Ammon's horn (tissue), 1 donor: ENCODE data around the gene RAD50.
A peak's percentile ranks its signal among the peaks of the same experiment; 100 is the strongest.
"Not testable (repeated sequence)": the region's sequence is repeated elsewhere in the genome, so short reads cannot be mapped to it uniquely, and the experiment has no call there.

Experiments used
- DNase-seq: peaks from one replicate; pipeline ENCODE4 v3.0.0-alpha.2; 2016; ENCODE audit warnings: low spot score

The RAD50 gene

DNA sequence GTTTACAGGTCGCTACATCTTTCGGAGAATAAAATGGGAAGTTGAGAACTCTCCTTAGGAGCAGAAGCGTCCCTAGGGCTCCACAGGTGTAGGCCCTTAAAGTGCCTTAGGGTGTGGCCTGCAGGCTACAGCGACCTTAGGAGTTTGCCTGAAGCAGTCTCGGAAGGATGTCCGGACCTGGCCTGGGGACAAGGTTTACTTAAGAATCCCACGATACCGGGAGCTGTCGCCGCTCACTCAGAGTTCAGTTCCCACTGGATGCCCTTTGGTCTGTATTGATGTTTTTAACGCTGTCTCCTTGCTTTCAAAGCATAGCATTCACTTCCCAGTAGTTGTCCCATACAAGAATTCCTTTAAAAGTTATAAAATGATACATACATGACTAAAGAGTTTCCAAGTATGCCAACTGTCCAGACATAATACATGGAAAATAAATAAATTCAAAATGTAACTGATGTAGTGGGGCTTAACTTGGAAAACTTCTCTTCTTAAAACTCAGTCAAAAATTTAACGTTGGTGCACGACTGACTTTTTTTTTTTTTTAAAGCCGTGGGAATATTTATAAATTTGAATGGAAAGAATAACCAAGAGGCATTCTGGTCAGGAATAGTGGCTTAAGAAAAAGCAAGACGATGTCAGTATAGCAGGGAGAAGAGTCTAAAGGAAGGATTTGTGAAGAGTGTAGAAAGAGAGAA, 848 bp downstream of the RAD50 start:
- DNase-seq, result peak; percentile 21

DNA sequence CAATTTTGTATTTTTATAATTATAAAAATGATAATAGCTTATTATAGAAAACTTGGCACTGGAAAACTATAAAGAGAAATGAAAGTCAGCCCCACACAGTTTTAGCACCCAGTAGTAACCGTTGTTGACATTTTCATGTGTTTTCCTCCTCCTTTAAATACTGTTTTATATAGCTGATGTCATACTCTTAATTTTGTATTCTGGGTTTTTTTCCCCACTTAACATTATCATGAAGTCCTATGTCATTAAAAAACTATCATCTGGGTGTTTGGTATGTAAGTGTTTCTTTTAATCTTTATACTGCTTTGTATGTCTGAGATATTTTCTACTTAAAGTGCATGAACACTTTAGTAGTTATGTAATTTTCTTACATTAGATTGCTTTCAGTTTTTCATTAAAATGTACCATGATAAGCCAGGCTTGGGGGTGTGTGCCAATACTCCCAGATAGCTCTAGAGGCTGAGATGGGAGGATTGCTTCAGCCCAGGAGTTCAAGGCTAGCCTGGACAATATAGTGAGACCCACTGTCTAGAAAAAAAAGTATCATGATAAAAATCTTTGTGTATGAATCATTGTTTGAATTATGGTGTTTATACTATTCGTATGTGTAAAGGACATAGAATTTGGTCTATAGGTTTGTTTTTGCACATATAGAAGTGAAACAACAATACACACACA, 2.7 kb downstream of the RAD50 start:
- no peak for DNase-seq

DNA sequence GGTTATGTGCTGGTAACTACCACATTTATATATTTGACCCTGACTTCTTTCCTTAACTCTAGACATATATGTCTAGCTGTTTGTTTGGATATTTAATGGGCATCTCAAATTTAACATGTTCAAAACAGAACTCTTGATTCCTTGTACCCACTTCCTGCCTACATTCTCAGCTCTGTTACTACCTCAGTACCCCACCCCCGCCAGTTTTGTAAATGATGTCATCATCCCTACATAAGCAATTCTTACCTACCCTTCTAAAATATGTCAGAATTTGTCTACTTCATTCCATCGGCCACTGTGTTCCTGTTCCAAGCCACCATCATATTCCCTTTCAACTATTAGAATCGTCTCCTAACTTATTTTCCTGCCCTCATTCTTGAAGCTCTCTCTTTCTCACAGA, 4.8 kb downstream of the RAD50 start:
- DNase-seq, result no peak

DNA sequence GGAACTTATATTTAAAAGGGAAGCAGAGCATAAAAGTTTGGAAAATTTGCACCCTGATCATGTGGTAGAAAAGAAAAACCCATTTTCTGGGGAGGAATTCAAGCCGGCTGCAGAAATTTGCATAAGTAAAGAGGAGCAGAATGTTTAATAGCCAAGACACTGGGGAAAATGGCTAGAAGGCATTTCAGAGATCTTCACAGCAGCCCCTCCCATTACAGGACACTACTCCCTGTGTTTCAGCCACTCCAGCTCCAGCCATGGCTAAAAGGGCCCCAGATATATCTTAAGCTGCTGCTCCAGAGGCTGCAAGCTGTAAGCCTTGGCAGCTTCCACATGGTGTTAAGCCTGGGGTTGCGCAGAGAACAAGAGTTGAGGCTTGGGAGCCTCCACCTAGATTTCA, 7.8 kb downstream of the RAD50 start:
- not testable (repeated sequence) for DNase-seq

DNA sequence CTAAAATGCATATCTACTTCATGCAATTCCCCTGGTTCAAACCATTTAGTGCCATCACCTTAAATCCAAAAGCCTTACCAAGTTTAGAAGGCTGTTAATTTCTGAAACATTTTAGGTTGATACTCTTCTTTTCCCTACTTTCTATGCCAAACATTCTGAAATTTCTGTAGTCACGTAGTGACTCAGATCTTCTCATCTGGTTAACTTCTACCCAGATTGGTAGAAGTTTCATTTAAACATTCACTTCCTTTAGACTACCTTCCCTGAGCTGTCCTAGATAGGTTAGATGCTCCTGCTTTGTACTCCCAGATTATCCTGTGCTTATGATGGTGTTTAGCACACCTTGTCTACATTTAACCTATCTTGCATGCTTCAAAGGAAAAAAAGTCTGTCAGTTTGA, 9.9 kb downstream of the RAD50 start:
- DNase-seq, result no peak

DNA sequence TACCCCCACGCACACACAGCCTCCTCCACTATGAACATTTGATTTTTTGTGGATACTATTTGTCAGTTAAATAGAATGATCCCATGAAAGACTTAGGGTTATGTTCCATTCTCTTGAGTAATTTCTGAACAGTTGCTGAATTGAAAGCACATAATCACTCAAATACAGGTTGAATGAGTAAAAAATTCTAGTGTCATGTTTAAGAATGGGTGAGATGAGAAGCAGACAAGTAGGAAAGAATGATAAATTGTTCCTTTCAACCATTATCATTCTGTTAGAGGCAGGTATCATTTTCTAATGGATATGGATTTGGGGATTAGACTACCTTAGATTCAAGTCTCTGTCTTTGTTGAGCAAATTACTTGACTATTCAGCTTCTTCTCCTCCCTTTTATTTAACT, 19.3 kb downstream of the RAD50 start:
- no peak for DNase-seq

DNA sequence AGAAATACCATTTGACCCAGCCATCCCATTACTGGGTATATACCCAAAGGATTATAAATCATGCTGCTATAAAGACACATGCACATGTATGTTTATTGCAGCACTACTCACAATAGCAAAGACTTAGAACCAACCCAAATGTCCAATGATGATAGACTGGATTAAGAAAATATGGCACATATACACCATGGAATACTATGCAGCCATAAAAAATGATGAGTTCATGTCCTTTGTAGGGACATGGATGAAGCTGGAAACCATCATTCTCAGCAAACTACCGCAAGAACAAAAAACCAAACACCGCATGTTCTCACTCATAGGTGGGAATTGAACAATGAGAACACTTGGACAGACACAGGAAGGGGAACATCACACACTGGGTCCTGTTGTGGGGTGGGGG, 27.8 kb downstream of the RAD50 start:
- not testable (repeated sequence) for DNase-seq

DNA sequence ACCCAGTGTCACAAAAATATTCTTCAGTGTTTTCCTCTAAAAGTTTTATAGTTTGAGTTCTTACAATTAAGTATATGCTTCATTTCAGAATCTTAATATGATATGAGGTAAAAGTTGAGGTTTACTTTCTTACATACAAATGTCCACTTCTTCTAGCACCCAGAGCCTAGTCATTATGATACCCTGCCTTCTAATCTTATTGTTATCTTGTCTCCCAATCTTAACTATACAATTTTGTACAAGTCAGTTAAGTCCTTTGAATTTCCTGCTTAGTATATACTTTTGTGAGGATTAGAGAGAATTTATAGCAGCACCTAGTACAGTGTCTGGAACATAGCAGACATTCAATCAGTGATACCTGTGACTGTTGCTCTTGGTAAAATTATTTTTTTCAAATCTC, 29.3 kb downstream of the RAD50 start:
- no peak for DNase-seq

DNA sequence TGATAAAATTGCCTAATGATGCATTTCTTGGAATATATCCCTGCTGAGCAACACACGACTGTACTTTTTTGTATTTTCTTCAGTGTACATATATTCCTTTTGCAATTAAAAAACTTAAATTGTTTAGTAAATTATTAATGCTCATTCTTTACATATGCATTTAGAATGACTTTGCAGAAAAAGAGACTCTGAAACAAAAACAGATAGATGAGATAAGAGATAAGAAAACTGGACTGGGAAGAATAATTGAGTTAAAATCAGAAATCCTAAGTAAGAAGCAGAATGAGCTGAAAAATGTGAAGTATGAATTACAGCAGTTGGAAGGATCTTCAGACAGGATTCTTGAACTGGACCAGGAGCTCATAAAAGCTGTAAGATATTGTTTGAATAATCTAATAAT, 32.7 kb downstream of the RAD50 start:
- no peak for DNase-seq

DNA sequence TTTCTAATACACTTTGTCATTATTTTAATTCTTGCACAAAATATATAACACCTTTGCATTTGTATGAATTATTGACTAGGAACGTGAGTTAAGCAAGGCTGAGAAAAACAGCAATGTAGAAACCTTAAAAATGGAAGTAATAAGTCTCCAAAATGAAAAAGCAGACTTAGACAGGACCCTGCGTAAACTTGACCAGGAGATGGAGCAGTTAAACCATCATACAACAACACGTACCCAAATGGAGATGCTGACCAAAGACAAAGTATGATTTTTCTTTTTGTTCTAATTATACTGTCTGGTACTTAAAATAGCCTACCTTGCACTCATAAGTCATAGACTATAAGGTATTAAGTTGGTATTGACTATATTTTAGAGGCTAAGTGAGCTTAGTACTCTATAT, 34.4 kb downstream of the RAD50 start:
- no peak for DNase-seq

DNA sequence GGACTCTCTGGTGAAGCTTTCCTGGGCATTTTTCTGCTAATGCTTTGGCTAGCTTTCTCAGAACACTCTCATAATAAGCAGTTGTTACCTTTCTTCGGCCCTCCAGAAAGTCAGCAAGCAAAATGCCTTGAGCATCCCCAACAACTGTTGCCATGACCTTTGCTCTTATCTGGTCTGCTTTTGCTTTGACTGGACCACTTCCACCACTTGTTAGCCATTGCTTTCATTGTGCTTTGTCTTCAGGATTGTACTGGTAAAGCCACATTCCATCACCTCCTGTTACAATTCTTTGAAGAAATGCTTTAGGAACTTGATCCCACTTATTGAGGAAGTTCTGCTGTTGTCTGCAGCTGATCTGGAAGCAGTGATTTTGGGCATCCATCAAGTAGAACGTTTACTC, 35.7 kb downstream of the RAD50 start:
- no peak for DNase-seq

DNA sequence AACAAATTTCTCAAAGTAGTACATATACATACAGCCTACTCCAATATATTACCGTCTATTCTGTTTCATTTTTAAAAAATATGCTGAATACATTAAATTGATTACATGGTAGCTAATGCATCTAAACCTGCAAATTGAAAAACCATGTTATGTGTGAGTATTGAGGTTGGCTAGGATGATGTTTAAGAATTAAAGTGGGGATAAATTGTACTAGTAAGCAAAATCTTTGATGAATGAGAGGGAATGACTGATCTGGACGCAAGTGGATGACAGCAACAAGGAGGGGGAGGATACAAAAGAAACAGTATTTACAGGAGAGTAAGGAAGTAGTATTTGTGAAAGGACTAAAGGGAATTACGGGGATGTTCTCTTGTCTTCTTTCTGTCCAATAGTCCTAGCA, 37.4 kb downstream of the RAD50 start:
- no peak for DNase-seq

DNA sequence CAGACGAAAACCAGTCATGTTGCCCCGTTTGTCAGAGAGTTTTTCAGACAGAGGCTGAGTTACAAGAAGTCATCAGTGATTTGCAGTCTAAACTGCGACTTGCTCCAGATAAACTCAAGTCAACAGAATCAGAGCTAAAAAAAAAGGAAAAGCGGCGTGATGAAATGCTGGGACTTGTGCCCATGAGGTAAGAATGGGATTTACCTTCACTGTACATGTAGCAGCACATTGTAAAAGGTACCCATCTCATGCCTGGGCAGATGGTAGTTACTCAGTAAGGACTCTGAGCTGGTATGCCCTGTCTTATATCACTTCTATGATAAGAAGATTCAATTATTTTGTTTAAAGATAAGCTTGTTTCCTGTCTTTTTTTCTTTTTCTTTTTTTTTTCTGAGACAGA, 38.8 kb downstream of the RAD50 start:
- DNase-seq, result no peak

DNA sequence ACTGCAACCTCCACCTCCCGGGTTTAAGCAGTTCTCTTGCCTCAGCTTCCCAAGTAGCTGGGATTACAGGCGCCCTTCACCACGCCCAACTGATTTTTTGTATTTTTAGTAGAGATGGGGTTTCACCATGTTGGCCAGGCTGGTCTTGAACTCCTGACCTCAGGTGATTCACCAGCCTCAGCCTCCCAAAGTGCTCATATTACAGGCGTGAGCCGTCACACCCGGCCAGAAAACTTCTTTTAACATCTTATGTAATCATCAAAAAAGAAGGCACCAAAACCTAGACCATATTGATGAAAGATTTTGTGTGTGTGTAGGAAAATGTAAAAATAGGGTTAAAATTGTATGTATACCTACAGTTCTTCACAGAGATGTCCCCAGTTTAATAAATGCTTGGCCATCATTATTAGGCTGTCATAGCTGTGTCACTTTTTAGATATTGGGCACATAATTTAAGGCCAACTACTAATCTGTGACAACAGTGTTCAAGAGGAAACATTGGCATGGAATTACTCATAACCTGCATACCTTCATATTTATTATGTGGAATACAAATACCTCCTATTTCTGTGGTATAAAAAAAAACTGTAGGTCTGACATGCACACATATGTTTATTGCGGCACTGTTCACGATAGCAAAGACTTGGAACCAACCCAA, 44.4 kb downstream of the RAD50 start:
- DNase-seq, result no peak

DNA sequence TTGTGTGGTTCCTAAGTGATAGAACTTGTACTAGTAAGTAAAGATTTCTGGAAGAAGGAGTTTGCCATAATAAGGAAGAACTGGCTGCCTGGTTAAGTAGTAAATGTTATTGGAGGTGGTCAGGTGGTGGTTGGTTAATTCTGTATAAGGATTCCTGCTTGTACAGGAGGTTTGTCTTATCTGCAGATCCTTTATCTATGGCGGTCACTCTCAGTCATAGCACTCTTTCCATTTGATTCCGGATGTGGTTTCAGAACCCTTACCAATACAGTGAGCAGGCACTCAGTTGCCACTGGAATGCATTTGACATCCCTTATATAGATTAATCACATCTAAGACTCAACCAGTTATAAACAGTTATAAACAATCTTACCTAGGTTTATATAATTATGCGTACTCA, 50.3 kb downstream of the RAD50 start:
- DNase-seq, result no peak

DNA sequence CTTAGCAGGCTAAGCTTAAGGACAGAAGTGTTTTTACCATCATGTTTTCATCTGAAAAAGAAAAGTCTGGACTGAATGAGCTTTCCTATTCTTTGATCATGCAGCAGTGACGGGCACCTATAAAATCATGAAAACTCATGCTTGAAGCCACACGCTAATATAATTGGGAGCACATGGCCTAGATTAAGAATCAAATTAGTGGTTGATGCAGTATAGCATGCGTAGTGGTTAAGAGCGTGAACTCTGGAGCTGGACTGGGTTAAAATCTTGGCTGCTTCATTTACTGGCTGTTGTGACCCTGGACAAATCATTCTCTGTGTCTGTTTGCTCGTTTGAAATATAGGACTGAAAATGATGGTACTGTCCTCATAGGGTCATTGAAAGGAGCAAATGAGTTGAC, 51.3 kb downstream of the RAD50 start:
- no peak for DNase-seq

DNA sequence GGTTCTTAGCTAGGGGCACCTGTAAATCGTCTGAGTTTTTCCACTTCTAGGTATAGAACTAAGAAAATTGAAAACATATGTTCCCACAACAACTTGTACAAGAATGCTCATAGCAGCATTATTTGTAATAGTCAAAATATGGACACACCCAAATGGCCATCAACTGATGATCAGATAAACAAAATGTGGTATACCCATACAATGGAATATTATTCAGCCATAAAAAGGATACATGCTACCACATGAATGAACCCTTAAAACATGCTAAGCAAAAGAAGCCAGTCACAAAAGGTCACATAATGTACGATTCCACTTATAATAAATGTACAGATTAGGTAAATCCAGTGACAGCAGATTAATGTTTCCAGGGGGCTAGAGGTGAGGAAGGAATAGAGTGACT, 55.2 kb downstream of the RAD50 start:
- no peak for DNase-seq

DNA sequence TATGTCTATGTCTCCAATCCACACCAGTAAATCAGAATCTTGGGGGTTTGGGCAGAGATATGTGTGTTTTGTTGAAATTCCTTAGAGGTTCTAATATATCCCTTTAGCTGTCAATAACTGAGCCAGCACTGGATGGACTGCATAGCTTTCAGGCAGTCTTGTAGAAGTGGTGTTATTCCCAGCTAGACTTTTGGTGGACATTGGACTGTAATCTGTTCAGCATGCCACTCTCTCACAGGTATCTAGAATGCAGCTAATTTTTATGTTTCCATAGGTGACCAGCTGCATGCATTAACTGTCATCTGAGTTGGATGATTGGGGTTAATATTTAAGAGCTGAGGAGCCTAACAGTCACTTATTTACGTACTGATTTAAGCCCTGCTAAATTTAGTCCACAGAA, 56.1 kb downstream of the RAD50 start:
- DNase-seq, result no peak

DNA sequence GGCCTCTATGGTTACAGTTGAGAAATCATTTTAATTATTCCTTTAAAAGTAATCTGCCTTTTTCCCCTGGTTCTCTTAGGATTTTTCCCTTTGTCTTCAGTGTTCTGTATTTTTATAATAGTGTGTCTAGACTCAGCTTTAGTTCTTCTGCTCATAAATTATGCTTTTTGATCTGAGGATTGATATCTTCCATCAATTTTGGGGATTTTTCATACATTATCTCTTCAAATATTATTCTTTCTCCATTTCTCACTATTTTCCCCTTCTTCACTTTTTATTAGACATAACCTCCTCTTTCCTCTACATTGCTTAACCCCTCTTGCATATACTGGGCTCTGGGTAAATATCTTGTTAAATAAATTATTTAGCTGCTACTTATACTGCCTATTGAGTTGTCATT, 64.9 kb downstream of the RAD50 start:
- DNase-seq, result no peak

DNA sequence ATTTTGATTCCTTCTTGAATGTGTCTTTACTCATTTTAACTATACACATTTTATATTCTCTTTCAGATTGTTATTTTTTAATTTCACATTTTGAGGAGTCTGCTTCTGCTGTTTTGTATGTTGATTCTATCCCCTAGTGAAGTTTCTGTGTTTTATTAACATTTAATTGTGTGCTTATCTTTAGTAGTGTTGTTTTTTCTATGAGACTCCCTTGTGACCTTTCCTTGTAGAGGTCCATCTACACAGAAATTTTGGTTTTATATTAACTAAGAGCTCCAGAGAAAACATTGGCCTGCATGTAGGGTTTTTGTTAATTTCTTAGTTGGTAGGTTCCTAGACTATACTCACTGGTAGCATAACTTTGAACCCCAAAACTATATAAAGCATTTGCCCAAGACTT, 65.8 kb downstream of the RAD50 start:
- no peak for DNase-seq

DNA sequence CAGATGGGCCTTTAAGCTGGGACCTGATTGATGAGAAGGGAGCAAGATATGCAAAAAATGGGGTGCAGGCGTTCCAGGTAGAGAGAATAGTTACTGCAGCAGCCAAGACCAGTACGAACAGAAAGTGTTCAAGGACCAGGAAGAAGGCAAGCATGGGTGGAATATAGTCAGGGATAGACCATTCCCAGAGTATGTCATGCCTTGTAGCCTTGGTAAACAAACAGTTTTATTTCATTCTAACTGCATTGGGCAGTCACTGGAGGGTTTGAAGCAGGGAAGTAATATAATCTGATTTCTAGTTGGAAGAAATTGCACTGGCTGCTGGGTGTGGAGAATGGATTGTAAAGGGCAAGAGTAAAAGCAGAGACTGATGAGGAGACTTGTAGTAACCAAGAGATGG, 70.7 kb downstream of the RAD50 start:
- DNase-seq, result no peak

DNA sequence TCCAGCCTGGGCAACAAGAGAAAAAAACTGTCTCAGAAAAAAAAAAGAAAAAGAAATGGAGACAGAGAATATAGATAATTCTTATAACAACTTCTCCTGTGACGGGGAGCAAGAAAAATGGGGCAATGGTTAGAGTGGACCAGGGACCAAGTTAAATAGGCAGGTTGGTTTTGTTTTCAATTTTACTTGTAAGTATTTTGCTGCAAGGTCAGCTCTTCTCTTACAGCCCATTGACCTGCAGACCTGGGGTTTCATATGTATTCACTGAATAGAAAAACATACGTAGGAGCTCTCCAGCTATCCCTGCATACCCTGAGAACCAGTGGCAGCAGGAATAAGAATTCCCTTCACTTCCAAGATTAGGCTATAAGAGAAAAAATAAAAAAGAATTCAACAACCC, 72.0 kb downstream of the RAD50 start:
- DNase-seq, result no peak

DNA sequence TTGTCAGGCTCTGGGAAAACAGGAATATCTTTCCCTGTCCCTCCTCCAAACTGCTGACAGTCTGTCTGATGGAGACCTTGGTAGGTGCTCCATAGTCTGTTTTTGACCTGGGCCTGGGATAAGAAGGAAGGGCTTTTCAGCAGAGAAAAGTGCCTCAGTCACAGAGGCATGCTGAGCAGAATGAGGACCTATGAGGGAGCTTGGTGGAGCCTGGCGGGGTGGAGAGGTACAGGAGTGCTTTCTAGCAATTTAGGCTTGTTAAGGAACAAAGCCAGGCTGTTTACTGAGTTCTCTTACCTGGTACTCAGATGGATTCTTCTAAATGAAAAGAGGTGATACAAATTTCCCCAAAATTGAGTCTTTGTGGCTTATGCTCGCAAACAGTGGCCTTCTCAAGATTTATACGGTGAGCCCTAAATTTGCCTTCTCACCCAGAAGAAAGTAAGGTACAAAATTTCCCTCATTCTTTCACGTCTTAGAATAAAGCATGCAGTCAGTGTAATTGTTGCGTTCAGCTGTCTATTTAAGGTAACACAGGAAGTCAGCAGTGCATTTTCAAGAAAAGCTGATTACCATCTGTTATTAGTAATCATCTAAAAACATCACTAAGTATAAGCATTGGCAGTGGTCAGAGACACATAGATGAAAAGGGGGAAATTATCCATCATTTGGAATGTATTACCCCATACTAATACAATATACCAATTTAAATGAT, 72.6 kb downstream of the RAD50 start:
- no peak for DNase-seq
